COLO829 (cell line): ENCODE measurements around the gene ANKRD36C.
"Not testable (repeated sequence)": the region's sequence is repeated elsewhere in the genome, so short reads cannot be mapped to it uniquely, and the experiment has no call there.

ENCODE experiments used
- DNase-seq: peaks from one replicate; pipeline ENCODE4 v3.0.0; 2012; ENCODE audit warnings: low spot score

ANKRD36C gene

GRCh38 chr2:96006248-96006647, 14.6 kb upstream of the ANKRD36C start:
- DNase-seq: not testable (repeated sequence)

- peak; percentile 29 for DNase-seq
Measured at GRCh38 chr2:95992520-95993272, 1.1 kb upstream of the ANKRD36C start.

DNA sequence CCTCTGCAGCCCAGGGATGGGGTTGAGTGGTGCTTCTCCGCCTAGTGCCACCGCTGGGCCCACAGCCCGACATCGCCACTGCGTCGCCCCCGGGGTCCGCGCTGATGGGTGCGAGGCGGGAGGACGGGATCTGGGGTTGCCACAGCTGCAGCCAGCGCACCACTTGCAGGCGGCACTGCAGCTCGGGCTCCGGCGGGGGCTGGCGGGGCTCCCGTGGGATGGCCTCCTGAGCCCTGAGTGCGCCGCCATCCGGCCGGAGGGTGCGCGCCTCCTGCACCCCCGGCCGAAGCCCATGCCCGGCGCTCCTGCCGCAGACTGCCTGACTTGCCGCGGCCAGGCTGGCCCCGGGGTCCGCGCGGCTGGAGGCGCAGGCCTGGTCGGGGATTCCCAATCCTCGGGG, 478 bp upstream of the ANKRD36C start:
- not testable (repeated sequence) for DNase-seq

- not testable (repeated sequence) for DNase-seq
Measured at GRCh38 chr2:95990884-95991283, 740 bp downstream of the ANKRD36C start.

DNA sequence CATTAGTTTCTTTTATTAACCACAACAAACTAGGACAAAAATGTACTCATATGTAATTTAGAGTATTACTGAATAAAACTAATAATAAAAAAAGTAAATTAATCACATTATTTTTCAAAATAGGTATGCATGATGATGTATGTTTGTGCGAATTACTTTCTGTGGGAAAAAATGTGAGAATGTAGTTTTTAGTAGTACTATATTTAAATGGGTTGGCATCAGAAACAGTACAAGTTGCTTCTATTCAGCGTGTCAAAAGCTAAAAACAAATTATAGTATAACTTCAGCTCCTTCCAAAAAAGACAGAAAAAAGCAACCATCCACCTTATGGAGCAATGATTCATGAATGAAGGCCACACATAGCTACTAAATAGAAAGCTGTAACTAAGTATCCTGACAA, 40.0 kb downstream of the ANKRD36C start:
- not testable (repeated sequence) for DNase-seq

DNA sequence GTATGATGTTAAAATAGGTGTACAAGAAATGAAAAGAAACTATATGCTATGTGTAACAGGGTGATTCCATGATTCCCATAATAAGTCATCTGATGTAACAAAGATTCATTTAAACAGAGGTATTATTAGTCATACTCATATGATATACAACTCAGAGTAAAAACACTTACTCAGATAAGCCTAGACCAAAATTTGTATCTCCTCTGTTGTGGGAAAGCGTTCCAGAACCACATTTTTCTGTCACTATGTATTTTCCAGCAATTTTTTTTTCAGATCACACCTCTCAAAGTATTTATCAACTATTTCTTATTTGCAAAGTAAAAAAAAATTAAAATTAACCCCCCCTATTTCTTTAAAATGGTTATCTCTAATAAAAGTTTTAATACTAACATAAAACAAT, 43.6 kb downstream of the ANKRD36C start:
- DNase-seq: not testable (repeated sequence)

GRCh38 chr2:95939947-95940346, 51.7 kb downstream of the ANKRD36C start:
- DNase-seq: not testable (repeated sequence)

DNA sequence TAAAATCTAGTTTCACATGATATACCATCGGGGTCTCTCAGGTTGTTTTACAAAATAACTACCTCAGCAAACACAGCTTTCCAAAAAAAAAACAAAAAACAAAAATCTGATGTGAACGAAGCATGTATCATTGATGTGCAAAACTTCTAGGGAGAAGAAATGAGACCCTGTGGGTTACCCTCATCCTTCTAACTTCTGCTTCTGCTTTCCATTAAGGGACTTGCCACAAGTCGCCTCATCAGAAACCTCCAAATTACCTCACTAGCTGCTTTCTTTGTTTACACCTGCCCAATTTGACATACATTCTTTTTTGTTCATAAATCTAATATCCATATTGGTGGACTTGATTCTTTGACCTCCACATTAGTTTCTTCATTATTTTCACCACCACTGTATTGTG, 60.9 kb downstream of the ANKRD36C start:
- DNase-seq: not testable (repeated sequence)

GRCh38 chr2:95917007-95917406, 74.6 kb downstream of the ANKRD36C start:
- not testable (repeated sequence) for DNase-seq

DNA sequence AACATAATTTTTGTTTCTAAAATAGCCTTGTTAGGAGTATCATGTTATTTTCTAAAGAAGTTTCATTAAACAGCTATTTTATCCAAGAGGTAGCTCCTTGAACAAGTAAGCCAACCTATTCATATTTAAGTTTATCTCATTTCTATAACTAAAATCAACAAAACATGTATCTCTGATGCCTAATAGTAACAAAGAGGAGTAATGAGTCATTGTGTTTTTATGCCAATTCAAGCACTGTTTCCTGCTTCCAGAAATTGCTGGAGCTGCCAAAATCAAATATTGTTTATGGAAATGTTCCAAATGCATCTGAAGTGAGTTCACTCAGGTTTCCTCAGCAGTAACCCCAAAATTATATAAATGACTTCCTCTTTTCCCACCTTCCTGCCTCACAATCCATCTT, 76.5 kb downstream of the ANKRD36C start:
- not testable (repeated sequence) for DNase-seq

GRCh38 chr2:95911431-95911830, 80.2 kb downstream of the ANKRD36C start:
- DNase-seq: not testable (repeated sequence)

DNA sequence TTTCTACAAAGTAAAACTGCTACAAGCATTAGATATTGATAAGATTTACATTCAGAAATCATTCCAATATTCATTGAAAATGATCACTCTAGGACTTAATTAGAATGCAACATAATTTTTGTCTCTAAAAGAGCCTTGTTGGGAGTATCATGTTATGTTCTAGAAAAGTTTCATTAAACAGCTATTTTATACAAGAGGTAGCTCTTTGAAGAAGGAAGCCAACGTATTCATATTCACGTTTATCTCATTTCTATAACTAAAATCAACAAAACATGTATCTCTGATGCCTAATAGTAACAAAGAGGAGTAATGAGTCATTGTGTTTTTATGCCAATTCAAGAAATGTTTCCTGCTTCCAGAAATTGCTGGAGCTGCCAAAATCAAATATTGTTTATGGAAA, 97.2 kb downstream of the ANKRD36C start:
- DNase-seq: not testable (repeated sequence)

DNA sequence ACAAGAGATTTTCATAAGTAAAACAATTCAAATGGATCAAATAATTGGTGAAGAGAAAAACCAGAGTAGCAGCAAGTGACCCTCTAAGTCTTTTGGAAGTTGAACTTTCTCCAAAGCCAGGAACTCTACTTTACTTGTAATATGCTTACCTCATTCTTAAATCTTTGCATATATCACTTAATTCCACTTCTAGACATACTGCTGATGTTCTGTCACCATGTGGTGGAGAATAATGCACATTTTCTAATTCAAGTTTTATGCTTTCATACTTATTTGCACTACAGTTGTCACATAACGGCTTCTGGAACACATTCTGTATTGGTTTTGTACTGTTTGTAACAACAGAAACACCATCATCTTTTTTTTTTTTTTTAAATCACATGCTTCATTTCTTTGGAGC, 123.7 kb downstream of the ANKRD36C start:
- not testable (repeated sequence) for DNase-seq

GRCh38 chr2:95867047-95867677, 124.5 kb downstream of the ANKRD36C start:
- DNase-seq: not testable (repeated sequence)

DNA sequence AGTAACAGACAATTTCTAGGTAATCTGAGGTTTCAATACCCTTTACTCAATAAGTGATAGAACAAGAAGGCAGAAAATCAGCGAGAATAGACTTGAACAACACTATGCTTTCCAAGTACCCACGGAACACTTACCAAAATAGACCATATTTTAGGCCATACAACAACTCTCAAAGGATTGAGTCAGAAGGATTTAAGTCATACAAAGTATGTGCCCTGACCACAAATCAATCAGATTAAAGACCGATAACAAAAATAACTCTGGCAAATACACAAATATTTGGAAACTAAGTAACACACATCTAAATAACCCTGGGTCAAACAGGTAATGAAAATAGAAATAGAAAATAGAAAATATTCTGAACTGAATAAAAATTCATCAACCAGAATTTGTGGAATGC, 129.5 kb downstream of the ANKRD36C start:
- not testable (repeated sequence) for DNase-seq

- DNase-seq: no peak
Measured at GRCh38 chr2:95836151-95836550, 155.5 kb downstream of the ANKRD36C start.

GRCh38 chr2:95834077-95835013, 157.3 kb downstream of the ANKRD36C start:
- not testable (repeated sequence) for DNase-seq

DNA sequence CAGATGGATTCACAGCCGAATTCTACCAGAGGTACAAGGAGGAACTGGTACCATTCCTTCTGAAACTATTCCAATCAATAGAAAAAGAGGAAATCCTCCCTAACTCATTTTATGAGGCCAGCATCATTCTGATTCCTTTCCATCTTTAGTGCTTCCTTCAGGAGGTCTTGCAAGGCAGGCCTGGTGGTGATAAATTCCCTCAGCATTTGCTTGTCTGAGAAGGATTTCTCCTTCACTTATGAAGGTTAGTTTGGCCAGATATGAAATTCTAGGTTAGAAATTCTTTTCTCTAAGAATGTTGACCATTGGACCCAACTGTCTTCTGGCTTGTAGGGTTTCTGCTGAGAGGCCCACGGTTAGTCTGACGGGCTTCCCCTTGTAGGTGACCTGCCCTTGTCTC, 167.4 kb downstream of the ANKRD36C start:
- DNase-seq: not testable (repeated sequence)

DNA sequence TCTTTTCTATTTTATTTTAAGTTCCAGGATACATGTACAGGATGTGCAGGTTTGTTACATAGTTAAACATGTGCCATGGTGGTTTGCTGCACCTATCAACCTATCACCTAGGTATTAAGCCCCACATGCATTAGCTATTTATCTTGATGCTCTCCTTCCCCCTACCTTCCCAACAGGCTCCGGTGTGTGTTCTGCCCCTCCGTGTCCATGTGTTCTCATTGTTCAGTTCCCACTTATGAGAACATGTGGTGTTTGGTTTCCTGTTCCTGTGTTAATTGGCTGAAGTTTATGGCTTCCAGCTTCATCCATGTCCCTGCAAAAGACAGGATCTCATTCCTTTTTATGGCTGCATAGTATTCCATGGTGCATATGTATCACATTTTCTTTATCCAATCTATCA, 174.1 kb downstream of the ANKRD36C start:
- DNase-seq: not testable (repeated sequence)

DNA sequence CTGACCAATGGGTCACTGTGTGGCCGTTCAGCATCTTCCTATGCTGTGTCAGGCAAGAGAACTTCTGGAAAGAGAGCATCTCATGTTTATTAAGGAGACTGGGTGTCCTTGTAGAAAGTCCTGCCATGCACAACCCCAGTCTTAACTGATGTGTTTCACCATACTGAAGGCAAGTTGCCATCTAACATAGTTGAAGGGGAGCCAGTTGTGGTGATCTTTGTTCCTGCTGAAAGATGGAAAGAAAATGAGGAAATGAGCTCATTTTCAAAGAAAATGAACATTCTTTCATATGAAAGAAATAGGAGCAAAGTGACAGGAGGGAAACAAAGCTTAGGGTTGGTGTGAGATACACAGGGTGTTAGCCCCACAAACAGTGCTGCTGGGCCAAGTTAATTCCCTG, 178.3 kb downstream of the ANKRD36C start:
- DNase-seq: not testable (repeated sequence)

DNA sequence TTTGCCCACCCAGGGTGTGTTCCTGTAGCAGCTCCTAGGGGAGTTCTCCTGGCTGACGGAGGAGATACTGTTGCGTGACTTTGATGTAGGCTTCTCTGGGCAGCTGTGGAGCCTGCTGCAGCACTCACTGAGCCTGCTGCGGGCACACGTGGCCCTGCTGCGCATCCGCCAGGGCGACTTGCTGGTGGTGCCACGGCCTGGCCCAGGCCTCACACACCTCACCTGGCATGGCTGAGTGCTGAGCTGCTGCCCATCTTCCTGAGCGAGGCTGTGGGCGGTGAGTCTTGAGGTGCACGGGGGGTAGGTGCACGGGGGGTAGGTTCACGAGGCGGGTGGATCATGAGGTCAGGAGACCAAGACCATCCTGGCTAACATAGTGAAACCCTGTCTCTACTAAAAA, 191.7 kb downstream of the ANKRD36C start:
- DNase-seq: no peak

GRCh38 chr2:95799147-95799889, 192.3 kb downstream of the ANKRD36C start:
- not testable (repeated sequence) for DNase-seq
